ENCODE data around the gene IRF1. TPM values are rescaled to one million over a fixed set of nuclear protein-coding genes. Genes with fewer than 3 reads are reported as not detected.

The IRF1 gene
- total RNA-seq, 4 donors from 2014 or later: 20.6 to 289 (median 29.6) TPM

GRCh38 chr5:132473019-132473531, 17.5 kb downstream of the IRF1 start:
- H3K4me1 ChIP-seq: peaks cover 31 to 60% (median 50%) of the 10 kb centered on the region in 4 donors
- DNase-seq (ENCODE audit: extremely low spot score): no peak
- no peak overlapping the region for H3K27ac ChIP-seq (replicated peaks in 1 of 4)
- intact Hi-C loops (cut with DNase I): no loop called here
- H3K36me3 ChIP-seq: peaks cover 0 to 14% (median 5%) of the 10 kb centered on the region in 4 donors
- H3K4me3 ChIP-seq: no peak overlapping the region
- no peaks in the 10 kb centered on the region for H3K27me3 ChIP-seq
- TF ChIP-seq EP300 (IDR thresholded peaks at IDR 0.05) (no peak), POLR2A (IDR thresholded peaks at IDR 0.05; ENCODE audit: low read depth) (no peak), POLR2AphosphoS5 (IDR thresholded peaks at IDR 0.05) (no peak)
- TF ChIP-seq, protein P1, sequence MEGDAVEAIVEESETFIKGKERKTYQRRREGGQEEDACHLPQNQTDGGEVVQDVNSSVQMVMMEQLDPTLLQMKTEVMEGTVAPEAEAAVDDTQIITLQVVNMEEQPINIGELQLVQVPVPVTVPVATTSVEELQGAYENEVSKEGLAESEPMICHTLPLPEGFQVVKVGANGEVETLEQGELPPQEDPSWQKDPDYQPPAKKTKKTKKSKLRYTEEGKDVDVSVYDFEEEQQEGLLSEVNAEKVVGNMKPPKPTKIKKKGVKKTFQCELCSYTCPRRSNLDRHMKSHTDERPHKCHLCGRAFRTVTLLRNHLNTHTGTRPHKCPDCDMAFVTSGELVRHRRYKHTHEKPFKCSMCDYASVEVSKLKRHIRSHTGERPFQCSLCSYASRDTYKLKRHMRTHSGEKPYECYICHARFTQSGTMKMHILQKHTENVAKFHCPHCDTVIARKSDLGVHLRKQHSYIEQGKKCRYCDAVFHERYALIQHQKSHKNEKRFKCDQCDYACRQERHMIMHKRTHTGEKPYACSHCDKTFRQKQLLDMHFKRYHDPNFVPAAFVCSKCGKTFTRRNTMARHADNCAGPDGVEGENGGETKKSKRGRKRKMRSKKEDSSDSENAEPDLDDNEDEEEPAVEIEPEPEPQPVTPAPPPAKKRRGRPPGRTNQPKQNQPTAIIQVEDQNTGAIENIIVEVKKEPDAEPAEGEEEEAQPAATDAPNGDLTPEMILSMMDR (IDR thresholded peaks at IDR 0.05): no peak
- WGBS: 76% methylated on average over 8 of the region's 8 CpGs
- H3K9me3 ChIP-seq: no peaks in the 10 kb centered on the region

- peaks cover 0 to 19% (median 4%) of the 10 kb centered on the region in 4 donors for H3K36me3 ChIP-seq
- no peaks in the 10 kb centered on the region for H3K27me3 ChIP-seq
- H3K9me3 ChIP-seq: no peaks in the 10 kb centered on the region
- no peak overlapping the region for H3K27ac ChIP-seq (replicated peaks in 1 of 4)
- 92% methylated on average over 8 of the region's 8 CpGs for WGBS
- H3K4me3 ChIP-seq: no peak overlapping the region
- no peak for DNase-seq (ENCODE audit: extremely low spot score)
- intact Hi-C loops (cut with DNase I): no loop called here
- TF ChIP-seq, protein P1 (IDR thresholded peaks at IDR 0.05): no peak
- H3K4me1 ChIP-seq: peaks cover 30 to 55% (median 46%) of the 10 kb centered on the region in 4 donors
These were observed 18.1 kb downstream of the IRF1 start for GRCh38 chr5:132472431-132472830.

- TF ChIP-seq, protein P1 (IDR thresholded peaks at IDR 0.05): no peak
- TF ChIP-seq EP300 (IDR thresholded peaks at IDR 0.05) (no peak), POLR2AphosphoS5 (IDR thresholded peaks at IDR 0.05) (no peak), POLR2A (IDR thresholded peaks at IDR 0.05; ENCODE audit: low read depth) (no peak)
- H3K36me3 ChIP-seq: peaks cover 0 to 24% (median 4%) of the 10 kb centered on the region in 4 donors
- WGBS: 96% methylated on average over 7 of the region's 7 CpGs
- intact Hi-C loops (cut with DNase I): no loop called here
- no peaks in the 10 kb centered on the region for H3K27me3 ChIP-seq
- no peak overlapping the region for H3K27ac ChIP-seq (replicated peaks in 1 of 4)
- no peak overlapping the region for H3K4me3 ChIP-seq
- peaks cover 28 to 55% (median 45%) of the 10 kb centered on the region in 4 donors for H3K4me1 ChIP-seq
- no peak for DNase-seq (ENCODE audit: extremely low spot score)
- H3K9me3 ChIP-seq: no peaks in the 10 kb centered on the region
These were observed 18.6 kb downstream of the IRF1 start for GRCh38 chr5:132471944-132472343.

- H3K27ac ChIP-seq (replicated peaks in 1 of 4): no peak overlapping the region
- no peaks in the 10 kb centered on the region for H3K9me3 ChIP-seq
- peaks cover 0 to 24% (median 4%) of the 10 kb centered on the region in 4 donors for H3K36me3 ChIP-seq
- DNase-seq (ENCODE audit: extremely low spot score): no peak
- WGBS: 94% methylated on average over 2 of the region's 2 CpGs
- H3K27me3 ChIP-seq: no peaks in the 10 kb centered on the region
- no peak overlapping the region for H3K4me3 ChIP-seq
- TF ChIP-seq POLR2A (IDR thresholded peaks at IDR 0.05; ENCODE audit: low read depth) (no peak), EP300 (IDR thresholded peaks at IDR 0.05) (no peak), POLR2AphosphoS5 (IDR thresholded peaks at IDR 0.05) (no peak)
- TF ChIP-seq, protein P1 (IDR thresholded peaks at IDR 0.05): no peak
- H3K4me1 ChIP-seq: peaks cover 28 to 55% (median 45%) of the 10 kb centered on the region in 4 donors
- intact Hi-C loops (cut with DNase I): no loop called here
These were observed 19.2 kb downstream of the IRF1 start for GRCh38 chr5:132471151-132471907.
